ENCODE results near the gene KRTAP4-2.
"Not testable (repeated sequence)": the region's sequence is repeated elsewhere in the genome, so short reads cannot be mapped to it uniquely, and the experiment has no call there.

KRTAP4-2 gene

DNA sequence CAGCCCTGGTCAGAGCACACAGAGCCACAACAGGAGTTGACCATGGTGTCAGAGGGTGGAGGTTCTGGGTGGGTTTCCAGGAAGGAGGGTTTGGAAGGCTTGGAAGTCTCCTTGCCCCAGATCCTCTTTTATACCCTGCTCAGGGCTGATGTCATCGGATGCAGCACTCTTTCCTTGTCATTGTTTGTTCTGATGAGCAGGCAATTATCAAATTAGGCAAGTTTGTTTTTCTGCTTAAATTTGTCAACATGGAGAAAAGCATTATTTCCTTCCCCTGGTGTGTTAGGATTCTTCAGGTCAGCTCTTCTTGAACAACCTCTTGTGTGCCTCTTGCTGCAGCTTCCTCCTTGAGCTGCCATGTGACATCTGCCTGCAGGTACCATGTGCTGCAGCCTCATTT lies 17.4 kb downstream of the KRTAP4-2 start, which contains the start of gene KRTAP4-4:
Gene KRTAP4-4, minus strand, starts transcription at position 101 of the 400 bp plus-strand sequence. Its CDS starts 57 bp downstream, at position 44.
- DNase-seq: no peak

DNA sequence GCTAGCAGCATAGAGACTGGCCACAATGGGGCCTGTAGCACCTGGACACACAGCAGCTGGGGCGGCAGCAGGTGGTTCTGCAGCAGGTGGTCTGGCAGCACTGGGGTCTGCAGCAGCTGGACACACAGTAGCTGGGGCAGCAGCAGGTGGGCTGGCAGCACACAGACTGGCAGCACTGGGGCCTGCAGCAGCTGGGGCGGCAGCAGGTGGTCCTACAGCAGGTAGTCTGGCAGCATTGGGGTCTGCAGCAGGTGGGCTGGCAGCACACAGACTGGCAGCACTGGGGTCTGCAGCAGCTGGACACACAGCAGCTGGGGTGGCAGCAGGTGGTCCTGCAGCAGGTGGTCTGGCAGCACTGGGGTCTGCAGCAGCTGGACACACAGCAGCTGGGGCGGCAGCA lies 17.8 kb downstream of the KRTAP4-2 start:
- DNase-seq: not testable (repeated sequence)

GRCh38 chr17:41153856-41154255 lies 24.2 kb downstream of the KRTAP4-2 start:
- no peak for DNase-seq

DNA sequence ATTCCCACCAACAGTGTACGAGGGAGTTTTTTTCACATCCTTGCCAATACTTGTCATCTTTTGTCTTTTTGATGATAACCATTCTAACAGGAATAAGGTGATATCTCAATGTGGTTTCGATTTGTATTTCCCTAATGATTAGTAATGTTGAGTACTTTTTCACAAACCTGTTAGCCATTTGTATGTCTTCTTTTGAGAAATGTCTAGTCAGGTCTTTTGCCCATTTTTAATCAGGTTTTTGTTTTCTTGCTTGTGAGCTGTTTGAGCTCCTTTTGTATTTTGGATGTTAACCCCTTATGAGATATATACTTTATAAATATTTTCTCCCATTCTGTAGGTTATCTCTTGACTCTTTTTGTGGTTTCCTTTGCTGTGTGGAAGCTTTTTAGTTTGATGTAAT lies 26.5 kb downstream of the KRTAP4-2 start:
- DNase-seq: no peak

- no peak for DNase-seq
Observed at GRCh38 chr17:41150026-41150425, 28.0 kb downstream of the KRTAP4-2 start.

DNA sequence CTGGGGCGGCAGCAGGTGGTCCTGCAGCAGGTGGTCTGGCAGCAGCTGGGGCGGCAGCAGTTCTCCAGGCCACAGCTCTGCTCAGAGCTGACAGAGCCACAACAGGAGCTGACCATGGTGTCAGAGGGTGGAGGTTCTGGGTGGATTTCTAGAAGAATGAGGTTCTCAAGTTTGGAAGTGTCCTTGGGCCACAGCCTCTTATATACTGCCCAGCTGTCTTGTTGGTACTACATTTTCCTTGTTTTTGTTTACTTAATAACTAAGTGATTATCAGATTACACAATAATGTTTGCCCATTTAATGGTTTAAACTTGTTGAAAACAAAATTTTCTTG lies 28.4 kb downstream of the KRTAP4-2 start, which contains the start of gene KRTAP4-5:
Gene KRTAP4-5, minus strand, starts transcription at position 174 of the 334 bp plus-strand sequence. Its CDS starts 58 bp downstream, at position 116.
- no peak for DNase-seq

GRCh38 chr17:41148971-41149651 lies 28.9 kb downstream of the KRTAP4-2 start:
- not testable (repeated sequence) for DNase-seq

GRCh38 chr17:41147531-41148204 lies 30.4 kb downstream of the KRTAP4-2 start:
- DNase-seq: no peak

- DNase-seq: no peak
Observed at GRCh38 chr17:41145261-41145660, 32.8 kb downstream of the KRTAP4-2 start.

GRCh38 chr17:41144846-41145245 lies 33.2 kb downstream of the KRTAP4-2 start:
- DNase-seq: no peak

- DNase-seq: no peak
Observed at GRCh38 chr17:41141361-41141760, 36.7 kb downstream of the KRTAP4-2 start.

DNA sequence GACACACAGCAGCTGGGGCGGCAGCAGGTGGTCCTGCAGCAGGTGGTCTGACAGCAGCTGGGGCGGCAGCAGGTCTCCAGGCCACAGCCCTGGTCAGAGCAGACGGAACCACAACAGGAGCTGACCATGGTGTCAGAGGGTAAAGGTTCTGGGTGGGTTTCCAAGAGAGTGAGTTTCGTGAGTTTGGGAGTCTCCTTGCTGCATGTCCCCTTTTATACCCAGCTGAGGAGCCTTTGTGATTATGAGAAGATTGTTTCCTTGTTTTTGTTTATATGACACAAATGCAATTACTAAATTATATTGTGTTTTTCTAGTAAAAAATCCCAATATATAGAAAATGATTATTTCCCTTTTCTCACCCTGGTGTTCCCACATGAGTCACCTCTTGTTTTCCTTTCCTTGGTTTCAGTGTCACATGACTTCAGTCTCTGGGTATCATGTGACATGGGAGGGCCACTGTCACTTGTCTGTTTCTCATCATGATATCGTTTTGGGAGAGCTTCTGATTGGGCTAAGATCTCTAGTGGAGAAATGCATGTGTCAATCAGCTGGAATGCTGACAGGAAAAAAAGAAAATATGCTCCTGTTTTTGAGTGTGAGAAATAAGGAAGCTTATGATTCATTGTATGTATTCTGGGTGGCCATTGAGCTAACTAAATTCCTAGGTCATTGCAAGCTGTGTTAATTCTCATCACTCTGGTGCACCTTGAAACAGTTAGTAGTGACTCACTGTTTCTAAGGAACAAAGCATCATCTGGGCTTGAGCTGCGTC lies 37.5 kb downstream of the KRTAP4-2 start, which contains the start of gene KRTAP4-6:
Gene KRTAP4-6, minus strand, starts transcription at position 185 of the 772 bp plus-strand sequence. Its CDS starts 57 bp downstream, at position 128.
- DNase-seq: no peak

- not testable (repeated sequence) for DNase-seq
Observed at GRCh38 chr17:41139865-41140264, 38.2 kb downstream of the KRTAP4-2 start.

GRCh38 chr17:41133880-41134735 lies 43.9 kb downstream of the KRTAP4-2 start:
- no peak for DNase-seq

DNA sequence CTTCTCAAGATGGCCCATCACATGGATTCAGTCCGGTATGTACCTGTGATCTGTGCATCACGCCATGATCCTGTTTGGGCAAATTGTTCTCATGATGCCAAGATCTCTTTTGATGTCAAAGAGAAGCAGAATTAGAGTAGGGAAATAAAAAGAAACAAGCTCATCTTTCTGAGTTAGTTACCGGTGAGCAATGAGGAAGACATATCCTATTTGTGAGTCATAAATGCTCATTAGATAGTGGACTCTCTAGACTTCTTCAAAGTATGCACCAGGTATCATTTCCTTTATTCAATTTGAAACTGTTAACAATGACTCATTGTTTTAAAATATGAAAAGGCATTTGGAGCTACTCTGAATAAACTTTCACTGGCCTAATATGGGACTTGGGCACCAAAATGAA lies 46.0 kb downstream of the KRTAP4-2 start:
- no peak for DNase-seq
